Neural cell (in vitro differentiated cells): ENCODE measurements around the gene NEDD4L. TPM values are rescaled to one million over a fixed set of nuclear protein-coding genes. Genes with fewer than 3 reads are reported as not detected.

Experiments used
- H2AFZ ChIP-seq: fragments of 200-600, 300-800 bp; sonication (generic), shearing (Covaris generic); 2 replicates; pipeline ENCODE4 v1.6.0; 2014; ENCODE audit warnings: low read depth, mild to moderate bottlenecking, antibody characterized with exemption, low read length, moderate library complexity
- H3F3A ChIP-seq: fragments of 200-600 bp; shearing (Covaris generic); 2 replicates; pipeline ENCODE4 v1.6.1; 2016; ENCODE audit warnings: mild to moderate bottlenecking, moderate library complexity, mixed read lengths, antibody characterized with exemption, low read length; ENCODE audit not compliant: insufficient read depth, poor library complexity, severe bottlenecking
- H3K27ac ChIP-seq: fragments of 200-600, 300-800 bp; sonication (generic), shearing (Covaris generic); 2 replicates; pipeline ENCODE4 v1.5.1; 2014; ENCODE audit warnings: mild to moderate bottlenecking, low read length, moderate library complexity
- H3K27me3 ChIP-seq: fragments of 300-800, 200-600 bp; sonication (generic), shearing (Covaris generic); 2 replicates; pipeline ENCODE4 v1.6.0; 2014; ENCODE audit warnings: mild to moderate bottlenecking, low read depth, low read length, moderate library complexity; ENCODE audit not compliant: insufficient read depth
- H3K36me3 ChIP-seq: fragments of 300-800, 200-600 bp; sonication (generic), shearing (Covaris generic); 2 replicates; pipeline ENCODE4 v1.5.1; 2014; ENCODE audit warnings: mild to moderate bottlenecking, antibody characterized with exemption, low read length, moderate library complexity; ENCODE audit not compliant: insufficient read depth
- H3K4me2 ChIP-seq: fragments of 300-800, 200-600 bp; sonication (generic), shearing (Covaris generic); 2 replicates; pipeline ENCODE4 v1.6.0; 2014; ENCODE audit warnings: mild to moderate bottlenecking, low read length
- H3K4me3 ChIP-seq: fragments of 300-800, 200-600 bp; sonication (generic), shearing (Covaris generic); 2 replicates; pipeline ENCODE4 v1.5.1; 2014; ENCODE audit warnings: mild to moderate bottlenecking, low read length, moderate library complexity
- H3K79me2 ChIP-seq: fragments of 200-600 bp; shearing (Covaris generic); replicated peaks from 2 replicates; pipeline ENCODE4 v1.6.0; 2014; ENCODE audit warnings: mild to moderate bottlenecking, low read length, moderate library complexity; ENCODE audit not compliant: insufficient read depth
- H3K9ac ChIP-seq: fragments of 300-800, 200-600 bp; sonication (generic), shearing (Covaris generic); 2 replicates; pipeline ENCODE4 v1.6.1; 2016; ENCODE audit warnings: mild to moderate bottlenecking, low read length, mixed read lengths
- H3K9me2 ChIP-seq: fragments of 200-600 bp; shearing (Covaris generic); 2 replicates; pipeline ENCODE4 v1.6.1; 2016; ENCODE audit warnings: mild to moderate bottlenecking, low read length, mixed read lengths; ENCODE audit not compliant: insufficient read depth
- H3K9me3 ChIP-seq: fragments of 200-600, 300-800 bp; sonication (generic), shearing (Covaris generic); 2 replicates; pipeline ENCODE4 v1.6.1; 2016; ENCODE audit warnings: mild to moderate bottlenecking, mixed run types, low read length, moderate library complexity, mixed read lengths
- H4K20me1 ChIP-seq: fragments of 200-600 bp; shearing (Covaris generic); 2 replicates; pipeline ENCODE4 v1.6.1; 2016; ENCODE audit warnings: mild to moderate bottlenecking, mixed run types; ENCODE audit not compliant: insufficient read depth
- EP300 ChIP-seq: fragments of 450-650 bp; conservative IDR thresholded peaks from 2 replicates; pipeline ENCODE4 v1.6.1; 2014; ENCODE audit warnings: antibody characterized with exemption, mild to moderate bottlenecking, moderate library complexity; ENCODE audit not compliant: poor library complexity, severe bottlenecking
- EZH2 ChIP-seq: fragments of 200-600, 300-800 bp; shearing (Covaris generic), sonication (generic); IDR thresholded peaks from 2 replicates; pipeline ENCODE4 v1.6.1; 2014; ENCODE audit warnings: antibody characterized with exemption, low read length, borderline replicate concordance, mild to moderate bottlenecking; ENCODE audit not compliant: insufficient read depth, poor library complexity, severe bottlenecking
- MXI1 ChIP-seq: fragments of 450-650 bp; conservative IDR thresholded peaks from 2 replicates; pipeline ENCODE4 v1.6.1; 2014; ENCODE audit warnings: antibody characterized with exemption, mild to moderate bottlenecking; ENCODE audit not compliant: poor library complexity, severe bottlenecking
- POLR2AphosphoS5 ChIP-seq: IDR thresholded peaks from 2 replicates; pipeline ENCODE4 v1.6.1; 2012
- REST ChIP-seq: IDR thresholded peaks from 2 replicates; pipeline ENCODE4 v1.6.1; 2012; ENCODE audit warnings: borderline replicate concordance
- polyA plus RNA-seq: library from polyadenylated mRNA; depleted of rRNA; stranded (reverse); fragments of >200 nt; gene quantifications from 2 replicates; pipeline ENCODE4 v1.2.3, GENCODE V29; 2014
- TF ChIP-seq, protein P1 (sequence below): fragments of 450-650 bp; IDR thresholded peaks from 2 replicates; pipeline ENCODE4 v1.5.1; 2014; ENCODE audit warnings: antibody characterized with exemption, mild to moderate bottlenecking, moderate library complexity; ENCODE audit not compliant: poor library complexity, severe bottlenecking

Gene NEDD4L
- polyA plus RNA-seq, 1 donor from 2014 or later = 97.9 TPM

DNA sequence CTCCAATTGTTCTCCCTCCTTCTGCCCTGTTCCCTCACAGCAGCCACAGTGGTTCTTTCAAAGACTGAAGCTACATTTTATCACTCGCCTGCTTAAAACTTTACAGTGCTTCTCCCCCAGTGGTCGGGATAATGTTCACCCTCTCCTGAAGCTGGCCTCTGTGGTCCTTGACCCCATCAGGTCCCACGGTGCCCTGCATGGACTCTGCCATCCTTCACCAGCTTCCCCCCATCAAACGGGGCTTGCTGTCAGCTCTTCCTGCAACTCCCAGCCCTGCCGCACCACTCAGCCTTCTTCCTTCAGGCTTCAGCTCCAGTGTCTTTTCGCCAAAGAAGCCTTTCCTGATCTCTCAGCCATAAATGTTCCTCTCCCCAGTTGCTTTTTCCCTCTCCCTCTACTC lies 118.1 kb downstream of the NEDD4L start:
- no peaks in the 10 kb centered on the region for H3K9me3 ChIP-seq
- H2AFZ ChIP-seq = no peak overlapping the region
- peak overlapping the region; percentile 18 for H3K27ac ChIP-seq
- H3K4me2 ChIP-seq = no peak overlapping the region
- no peaks in the 10 kb centered on the region for H3K36me3 ChIP-seq
- no peaks in the 10 kb centered on the region for H3K9me2 ChIP-seq
- peaks cover 66% of the 10 kb centered on the region for H3K79me2 ChIP-seq
- H3K27me3 ChIP-seq = no peaks in the 10 kb centered on the region
- H3K4me3 ChIP-seq = no peak overlapping the region
- H3K9ac ChIP-seq = no peak overlapping the region
- H3F3A ChIP-seq = no peaks in the 10 kb centered on the region
- TF ChIP-seq REST (peak; percentile 31), EZH2 (no peak)
- H4K20me1 ChIP-seq = no peaks in the 10 kb centered on the region

GRCh38 chr18:58163004-58163590 lies 119.1 kb downstream of the NEDD4L start:
- no peaks in the 10 kb centered on the region for H4K20me1 ChIP-seq
- peaks cover 56% of the 10 kb centered on the region for H3K79me2 ChIP-seq
- TF ChIP-seq, protein P1, sequence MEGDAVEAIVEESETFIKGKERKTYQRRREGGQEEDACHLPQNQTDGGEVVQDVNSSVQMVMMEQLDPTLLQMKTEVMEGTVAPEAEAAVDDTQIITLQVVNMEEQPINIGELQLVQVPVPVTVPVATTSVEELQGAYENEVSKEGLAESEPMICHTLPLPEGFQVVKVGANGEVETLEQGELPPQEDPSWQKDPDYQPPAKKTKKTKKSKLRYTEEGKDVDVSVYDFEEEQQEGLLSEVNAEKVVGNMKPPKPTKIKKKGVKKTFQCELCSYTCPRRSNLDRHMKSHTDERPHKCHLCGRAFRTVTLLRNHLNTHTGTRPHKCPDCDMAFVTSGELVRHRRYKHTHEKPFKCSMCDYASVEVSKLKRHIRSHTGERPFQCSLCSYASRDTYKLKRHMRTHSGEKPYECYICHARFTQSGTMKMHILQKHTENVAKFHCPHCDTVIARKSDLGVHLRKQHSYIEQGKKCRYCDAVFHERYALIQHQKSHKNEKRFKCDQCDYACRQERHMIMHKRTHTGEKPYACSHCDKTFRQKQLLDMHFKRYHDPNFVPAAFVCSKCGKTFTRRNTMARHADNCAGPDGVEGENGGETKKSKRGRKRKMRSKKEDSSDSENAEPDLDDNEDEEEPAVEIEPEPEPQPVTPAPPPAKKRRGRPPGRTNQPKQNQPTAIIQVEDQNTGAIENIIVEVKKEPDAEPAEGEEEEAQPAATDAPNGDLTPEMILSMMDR = no peak
- no peak for TF ChIP-seq EP300
- H3K9me3 ChIP-seq = no peaks in the 10 kb centered on the region
- no peaks in the 10 kb centered on the region for H3F3A ChIP-seq
- H3K9me2 ChIP-seq = no peaks in the 10 kb centered on the region
- no peak overlapping the region for H3K9ac ChIP-seq
- no peak overlapping the region for H3K27ac ChIP-seq
- no peak overlapping the region for H3K4me2 ChIP-seq
- H2AFZ ChIP-seq = no peak overlapping the region
- H3K27me3 ChIP-seq = no peaks in the 10 kb centered on the region
- H3K36me3 ChIP-seq = no peaks in the 10 kb centered on the region
- no peak overlapping the region for H3K4me3 ChIP-seq

- Histone ChIP-seq H3K9me3 (no peaks in the 10 kb centered on the region), H3K4me3 (no peak overlapping the region), H3K9ac (no peak overlapping the region), H3K4me2 (no peak overlapping the region), H3K79me2 (peaks cover 25% of the 10 kb centered on the region), H2AFZ (no peak overlapping the region), H3K9me2 (no peaks in the 10 kb centered on the region), H3F3A (no peaks in the 10 kb centered on the region), H3K27ac (no peak overlapping the region), H4K20me1 (no peaks in the 10 kb centered on the region), H3K27me3 (no peaks in the 10 kb centered on the region), H3K36me3 (peaks cover under 1% of the 10 kb centered on the region)
- TF ChIP-seq EZH2 = no peak
- TF ChIP-seq MXI1 = no peak
- TF ChIP-seq POLR2AphosphoS5 = no peak
- TF ChIP-seq REST = no peak
Measured at GRCh38 chr18:58166278-58166844, 122.3 kb downstream of the NEDD4L start.
